OCI-LY1 (cell line): ENCODE measurements around the gene RAB6A.

ENCODE experiments used
- H2AFZ ChIP-seq: fragments of 200-600 bp; sonication (generic), shearing (Covaris generic); 2 replicates; pipeline ENCODE4 v1.6.0; 2014; ENCODE audit warnings: antibody characterized with exemption, mild to moderate bottlenecking, low read length
- H3F3A ChIP-seq: fragments of 200-600 bp; sonication (generic), shearing (Covaris generic); 2 replicates; pipeline ENCODE4 v1.6.0; 2014; ENCODE audit warnings: mild to moderate bottlenecking, antibody characterized with exemption, low read length, moderate library complexity; ENCODE audit not compliant: insufficient read depth
- H3K27ac ChIP-seq: fragments of 200-600 bp; sonication (generic); 2 replicates; pipeline ENCODE4 v1.5.1; 2014; ENCODE audit warnings: low read length, mixed run types, mild to moderate bottlenecking, low read depth; ENCODE audit not compliant: poor library complexity, severe bottlenecking
- H3K27me3 ChIP-seq: fragments of 200-600 bp; sonication (generic); 2 replicates; pipeline ENCODE4 v1.6.0; 2014; ENCODE audit warnings: antibody characterized with exemption, mild to moderate bottlenecking, low read length, moderate library complexity; ENCODE audit not compliant: insufficient read depth
- H3K36me3 ChIP-seq: fragments of 200-600 bp; sonication (generic); 2 replicates; pipeline ENCODE4 v1.6.1; 2014; ENCODE audit warnings: mild to moderate bottlenecking, antibody characterized with exemption, low read length, moderate library complexity, mixed read lengths; ENCODE audit not compliant: insufficient read depth
- H3K4me1 ChIP-seq: fragments of 200-600 bp; sonication (generic); 2 replicates; pipeline ENCODE4 v1.5.1; 2014; ENCODE audit warnings: mild to moderate bottlenecking, low read length, moderate library complexity; ENCODE audit not compliant: insufficient read depth, severe bottlenecking
- H3K4me2 ChIP-seq: fragments of 200-600 bp; sonication (generic), shearing (Covaris generic); 2 replicates; pipeline ENCODE4 v1.6.1; 2014; ENCODE audit warnings: low read length
- H3K4me3 ChIP-seq: fragments of 200-600 bp; sonication (generic); 2 replicates; pipeline ENCODE4 v1.5.1; 2014; ENCODE audit warnings: low read length, low read depth, mild to moderate bottlenecking, mixed read lengths; ENCODE audit not compliant: poor library complexity, severe bottlenecking
- H3K79me2 ChIP-seq: fragments of 200-600 bp; shearing (Covaris generic); 2 replicates; pipeline ENCODE4 v1.6.1; 2016; ENCODE audit warnings: mixed run types, low read length, mixed read lengths; ENCODE audit not compliant: insufficient read depth
- H3K9ac ChIP-seq: fragments of 200-600 bp; sonication (generic), shearing (Covaris generic); 2 replicates; pipeline ENCODE4 v1.6.1; 2014; ENCODE audit warnings: mild to moderate bottlenecking, low read length, mixed read lengths
- H3K9me2 ChIP-seq: fragments of 200-600 bp; sonication (generic), shearing (Covaris generic); 2 replicates; pipeline ENCODE4 v1.6.1; 2014; ENCODE audit warnings: low read depth, mild to moderate bottlenecking, low read length, mixed read lengths
- H3K9me3 ChIP-seq: fragments of 200-600 bp; shearing (Covaris generic); 2 replicates; pipeline ENCODE4 v1.6.1; 2014; ENCODE audit warnings: low read length, mixed read lengths
- H4K20me1 ChIP-seq: fragments of 200-600 bp; sonication (generic), shearing (Covaris generic); 2 replicates; pipeline ENCODE4 v1.6.0; 2016; ENCODE audit warnings: mild to moderate bottlenecking, low read length; ENCODE audit not compliant: insufficient read depth
- CTCF ChIP-seq: fragments of 200-600 bp; sonication (generic), shearing (Covaris generic); IDR thresholded peaks from 2 replicates; pipeline ENCODE4 v1.5.1; 2017; ENCODE audit warnings: mild to moderate bottlenecking, antibody characterized with exemption, low read length, moderate library complexity, mixed read lengths
- EZH2 ChIP-seq: fragments of 200-600 bp; sonication (generic), shearing (Covaris generic); IDR thresholded peaks from 2 replicates; pipeline ENCODE4 v1.8.0; 2017; ENCODE audit warnings: borderline replicate concordance, mixed run types, mild to moderate bottlenecking, antibody characterized with exemption, low read length, moderate library complexity, mixed read lengths

Gene RAB6A

DNA sequence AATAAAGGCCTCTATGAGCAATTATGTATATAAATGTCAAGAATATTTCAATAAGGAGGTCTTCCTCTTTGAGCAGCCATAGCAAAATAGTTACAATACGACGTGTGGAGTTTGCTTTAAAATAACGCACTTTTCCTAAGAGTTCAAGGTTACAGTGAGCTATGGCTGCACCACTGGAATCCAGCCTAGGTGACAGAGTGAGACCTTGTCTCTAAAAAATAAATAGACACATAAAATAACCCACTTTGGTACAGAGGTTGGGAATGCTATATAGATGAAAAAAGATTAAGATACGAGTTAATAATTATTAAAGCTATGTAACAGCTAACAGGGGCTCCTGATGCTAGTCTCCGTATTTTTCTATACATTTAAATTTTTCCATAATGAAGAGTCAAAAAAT is 12.6 kb downstream of the RAB6A start:
- H4K20me1 ChIP-seq = no peaks in the 10 kb centered on the region
- peaks cover 20% of the 10 kb centered on the region for H3K4me1 ChIP-seq
- no peak overlapping the region for H3K4me2 ChIP-seq

DNA sequence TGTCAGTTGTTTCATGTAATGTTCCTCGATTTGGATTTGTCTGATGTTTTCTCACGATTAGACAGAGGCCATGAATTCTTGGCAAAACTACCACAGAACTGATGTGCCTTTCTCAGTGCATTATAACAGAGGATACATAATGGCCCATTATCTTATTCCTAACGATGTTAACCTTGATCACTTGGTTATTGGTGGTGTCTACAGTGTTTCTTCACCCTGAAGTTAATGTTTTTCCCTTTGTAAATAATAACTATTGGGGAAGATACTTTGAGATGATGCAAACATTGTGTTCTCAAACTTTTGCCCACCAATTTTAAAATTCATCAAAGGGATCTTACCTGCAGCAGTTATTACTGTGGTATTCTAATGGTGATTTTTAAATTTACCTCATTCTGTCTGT is 13.1 kb downstream of the RAB6A start:
- no peak overlapping the region for H3K9ac ChIP-seq
- H3K4me3 ChIP-seq = no peak overlapping the region
- H3K27me3 ChIP-seq = no peaks in the 10 kb centered on the region
- no peak overlapping the region for H2AFZ ChIP-seq
- H3K4me1 ChIP-seq = peaks cover 20% of the 10 kb centered on the region
- no peaks in the 10 kb centered on the region for H3F3A ChIP-seq
- TF ChIP-seq EZH2 = no peak
- TF ChIP-seq CTCF = no peak
- no peaks in the 10 kb centered on the region for H3K9me3 ChIP-seq
- H3K9me2 ChIP-seq = no peaks in the 10 kb centered on the region
- no peaks in the 10 kb centered on the region for H4K20me1 ChIP-seq
- peaks cover 76% of the 10 kb centered on the region for H3K79me2 ChIP-seq
- no peak overlapping the region for H3K27ac ChIP-seq
- no peak overlapping the region for H3K4me2 ChIP-seq
- no peaks in the 10 kb centered on the region for H3K36me3 ChIP-seq

More for the DNA sequence above, 12.6 kb downstream of the RAB6A start:
- Histone ChIP-seq H3K9ac (no peak overlapping the region), H3K27me3 (no peaks in the 10 kb centered on the region), H3F3A (no peaks in the 10 kb centered on the region), H3K9me2 (no peaks in the 10 kb centered on the region), H3K79me2 (peaks cover 76% of the 10 kb centered on the region), H2AFZ (no peak overlapping the region), H3K36me3 (no peaks in the 10 kb centered on the region), H3K27ac (no peak overlapping the region), H3K9me3 (no peaks in the 10 kb centered on the region), H3K4me3 (no peak overlapping the region)
- no peak for TF ChIP-seq CTCF
- TF ChIP-seq EZH2 = no peak

- H3K27me3 ChIP-seq = no peaks in the 10 kb centered on the region
- H3K36me3 ChIP-seq = no peaks in the 10 kb centered on the region
- H3K9me3 ChIP-seq = no peaks in the 10 kb centered on the region
- no peak overlapping the region for H3K9ac ChIP-seq
- H4K20me1 ChIP-seq = no peaks in the 10 kb centered on the region
- no peaks in the 10 kb centered on the region for H3F3A ChIP-seq
- H3K4me2 ChIP-seq = no peak overlapping the region
- H3K9me2 ChIP-seq = no peaks in the 10 kb centered on the region
- no peak overlapping the region for H3K4me3 ChIP-seq
- TF ChIP-seq CTCF (no peak), EZH2 (no peak)
- H2AFZ ChIP-seq = no peak overlapping the region
- H3K27ac ChIP-seq = peak overlapping the region; percentile 8
- peaks cover 71% of the 10 kb centered on the region for H3K79me2 ChIP-seq
- peaks cover 20% of the 10 kb centered on the region for H3K4me1 ChIP-seq
Measured at GRCh38 chr11:73746701-73747100, 14.2 kb downstream of the RAB6A start.
